ENCODE results near the gene XYLB.
A peak's percentile ranks its signal among the peaks of the same experiment; 100 is the strongest.
"Not testable (repeated sequence)": the region's sequence is repeated elsewhere in the genome, so short reads cannot be mapped to it uniquely, and the experiment has no call there.

The XYLB gene

DNA sequence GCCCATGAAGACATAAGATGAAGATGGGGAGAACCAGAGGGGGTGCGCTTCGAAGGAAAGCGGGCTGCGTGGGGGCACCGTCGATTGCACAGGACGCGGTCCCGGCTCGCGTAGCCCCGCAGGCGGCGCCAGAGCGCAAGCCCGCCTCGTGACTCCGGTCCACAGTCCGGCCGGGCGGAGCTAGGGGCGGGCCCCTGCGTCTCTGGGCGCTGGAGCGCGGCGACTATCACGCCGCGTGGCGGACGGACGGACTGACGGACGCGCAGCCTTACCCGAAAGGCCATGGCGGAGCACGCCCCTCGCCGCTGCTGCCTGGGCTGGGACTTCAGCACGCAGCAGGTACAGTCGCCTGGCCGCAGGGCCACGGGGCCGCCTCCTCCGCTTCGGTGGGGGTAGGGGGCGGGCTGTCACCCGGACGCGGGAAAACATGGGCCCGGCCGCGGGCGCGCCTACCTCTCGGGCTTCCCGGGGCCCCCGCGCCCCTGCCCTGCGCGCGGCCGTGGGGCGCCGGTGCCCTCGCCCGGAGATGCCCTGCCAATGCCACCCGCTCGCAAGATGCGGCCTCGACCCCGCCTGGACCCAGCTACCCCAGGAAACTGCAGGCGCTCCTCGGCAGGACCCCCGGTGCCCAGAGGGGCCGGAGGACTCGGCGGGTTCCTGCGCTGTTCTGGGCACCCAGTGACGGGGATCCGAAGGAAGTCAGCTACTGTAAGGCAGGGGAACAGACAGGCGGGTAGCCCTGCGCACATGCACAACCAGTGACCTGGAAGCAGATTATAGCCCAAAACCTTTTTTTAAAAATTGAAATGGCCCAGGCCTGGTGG lies at the start of gene XYLB:
Gene XYLB (plus strand): TSS at position 199 of the 824 bp plus-strand sequence. CDS start 84 bp downstream, at position 283.
- DNase-seq: peak; percentile 82

DNA sequence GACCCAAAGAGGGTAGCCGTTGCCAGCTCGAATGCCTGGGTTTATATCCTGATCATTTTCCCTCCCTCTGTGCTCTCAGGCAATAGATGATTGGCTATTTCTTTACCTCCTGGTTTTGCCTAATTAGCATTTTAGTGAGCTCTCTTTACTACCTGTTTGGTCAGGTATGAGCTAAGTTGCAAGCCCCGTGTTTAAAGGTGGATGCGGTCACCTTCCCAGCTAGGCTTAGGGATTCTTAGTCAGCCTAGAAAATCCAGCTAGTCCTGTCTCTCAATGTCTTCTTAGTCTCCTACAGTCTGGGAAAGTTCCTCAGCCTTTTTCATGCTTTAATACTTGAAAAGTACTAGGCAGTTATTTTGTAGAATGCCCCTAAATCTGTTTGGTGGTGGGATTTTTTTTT lies 49.5 kb upstream of the XYLB start:
- not testable (repeated sequence) for DNase-seq

DNA sequence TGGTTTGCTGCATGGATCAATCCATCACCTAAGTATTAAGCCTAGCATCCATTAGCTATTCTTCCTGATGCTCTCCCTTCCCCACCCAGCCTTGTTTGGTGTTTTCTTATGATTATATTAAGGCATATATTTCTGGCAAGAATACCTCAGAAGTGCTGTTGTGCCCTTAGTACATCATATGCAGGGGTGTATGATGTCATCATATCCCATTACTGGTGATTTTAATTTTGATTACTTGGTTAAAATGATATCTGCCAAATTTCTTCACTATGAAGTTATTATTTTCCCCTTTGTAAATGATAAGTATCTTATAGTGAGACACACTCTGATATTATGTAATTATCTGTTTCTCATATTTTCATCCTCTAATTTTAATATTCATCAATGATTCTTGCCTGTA lies 49.0 kb upstream of the XYLB start:
- no peak for DNase-seq

DNA sequence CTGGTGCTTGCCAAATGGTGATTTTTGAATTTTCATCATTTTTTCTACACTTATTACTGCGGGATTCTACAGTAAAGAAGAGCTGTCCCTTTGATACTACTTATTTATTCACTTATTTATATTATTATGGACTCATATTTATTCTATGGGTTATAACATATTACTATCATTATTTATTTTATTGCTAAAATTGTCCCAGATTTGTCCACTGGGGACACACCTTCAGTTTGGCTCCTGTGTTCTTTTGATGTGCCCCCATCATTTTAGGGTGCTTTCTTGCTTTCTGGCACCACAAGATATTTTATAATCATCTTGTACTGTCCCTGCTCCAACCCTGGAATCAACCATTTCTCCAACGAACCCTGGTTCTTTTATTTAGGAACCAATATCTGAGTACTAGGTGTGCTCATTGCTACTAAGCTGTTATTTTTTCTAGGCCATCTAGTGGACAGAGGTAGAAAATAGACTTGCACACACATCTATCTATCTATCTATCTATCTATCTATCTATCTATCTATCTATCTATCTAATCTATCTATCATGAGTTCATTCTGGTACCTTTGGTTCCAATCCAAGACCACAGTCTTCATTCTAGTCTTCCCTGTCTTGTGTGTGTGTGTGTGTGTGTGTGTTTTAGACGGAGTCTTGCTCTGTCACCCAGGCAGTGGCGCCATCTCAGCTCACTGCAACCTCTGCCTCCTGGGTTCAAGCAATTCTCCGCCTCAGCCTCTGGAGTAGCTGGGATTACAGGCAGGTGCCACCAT lies 48.5 kb upstream of the XYLB start:
- DNase-seq: no peak

DNA sequence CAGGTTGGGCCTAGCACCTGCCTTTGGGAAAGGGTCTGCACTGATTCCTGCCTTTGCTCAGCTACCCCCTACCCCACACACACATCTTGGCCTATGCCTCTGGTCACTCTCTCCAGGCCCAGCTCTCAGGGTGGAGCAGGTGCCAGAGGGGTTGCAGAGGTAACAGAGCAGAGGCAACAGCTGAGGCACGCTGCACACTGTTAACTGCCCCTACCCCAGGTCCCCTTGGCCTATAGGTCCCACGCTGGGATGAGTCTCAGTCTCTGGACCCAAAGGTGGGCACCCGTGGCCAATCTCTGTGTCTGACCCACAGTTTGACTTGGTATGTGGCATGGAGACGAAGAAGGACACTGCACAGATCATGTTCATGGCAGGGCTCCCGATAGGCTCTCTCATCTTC lies 39.6 kb upstream of the XYLB start:
- no peak for DNase-seq

DNA sequence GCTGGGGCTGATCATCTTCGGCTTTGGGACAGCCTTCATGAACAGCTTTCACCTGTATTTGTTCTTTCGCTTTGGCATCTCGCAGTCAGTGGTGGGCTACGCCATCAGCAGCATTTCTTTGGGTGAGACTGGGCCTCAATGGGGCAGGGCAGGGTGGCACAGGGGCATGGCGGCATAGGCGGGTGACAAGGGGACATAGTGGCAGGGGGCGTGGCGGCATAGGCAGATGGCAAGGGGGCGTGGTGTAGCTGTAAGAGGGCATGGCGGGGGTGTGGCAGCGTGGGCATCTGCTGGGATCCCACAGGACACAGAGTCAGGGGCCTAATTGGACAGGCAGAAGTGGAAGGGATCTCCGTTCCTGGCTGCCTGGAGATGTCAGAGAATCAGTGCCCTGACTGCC lies 39.0 kb upstream of the XYLB start:
- no peak for DNase-seq

DNA sequence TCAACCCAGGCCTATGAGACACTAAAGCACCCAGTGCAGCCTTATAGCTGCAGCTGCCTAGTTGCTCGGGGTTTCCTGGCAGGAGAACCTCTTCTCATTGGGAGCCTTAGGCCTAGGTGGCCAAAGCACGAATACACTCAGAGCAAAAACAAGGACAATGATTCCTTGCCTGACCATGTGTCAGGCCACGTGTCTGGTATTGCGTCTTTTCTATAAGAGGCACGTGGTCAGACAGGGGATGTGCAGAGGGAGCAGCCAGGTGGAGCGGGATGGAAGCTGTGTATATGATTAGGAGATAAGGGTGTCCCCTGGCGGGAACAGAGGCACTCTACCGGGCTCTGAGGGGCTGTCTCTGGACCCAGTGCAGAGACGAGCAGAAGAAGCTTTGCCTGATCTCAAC lies 38.1 kb upstream of the XYLB start:
- no peak for DNase-seq

DNA sequence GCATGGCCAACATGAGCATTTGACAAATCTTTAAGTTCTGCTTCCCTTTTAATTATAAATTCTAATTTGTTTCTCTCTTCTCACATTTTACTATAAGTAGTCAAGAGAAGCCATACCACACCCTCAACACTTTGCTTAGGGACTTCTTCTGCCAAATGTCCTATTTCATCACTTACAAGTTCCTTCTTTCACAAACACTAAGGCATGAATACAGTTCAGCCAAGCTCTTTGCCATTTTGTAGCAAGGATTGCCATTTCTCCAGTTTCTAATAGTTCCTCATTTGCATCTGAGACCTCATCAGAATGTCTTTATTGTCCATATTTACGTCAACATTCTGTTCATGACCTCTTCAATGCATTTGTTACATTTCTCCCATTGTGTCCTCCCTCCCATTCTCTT lies 35.1 kb upstream of the XYLB start:
- DNase-seq: no peak

DNA sequence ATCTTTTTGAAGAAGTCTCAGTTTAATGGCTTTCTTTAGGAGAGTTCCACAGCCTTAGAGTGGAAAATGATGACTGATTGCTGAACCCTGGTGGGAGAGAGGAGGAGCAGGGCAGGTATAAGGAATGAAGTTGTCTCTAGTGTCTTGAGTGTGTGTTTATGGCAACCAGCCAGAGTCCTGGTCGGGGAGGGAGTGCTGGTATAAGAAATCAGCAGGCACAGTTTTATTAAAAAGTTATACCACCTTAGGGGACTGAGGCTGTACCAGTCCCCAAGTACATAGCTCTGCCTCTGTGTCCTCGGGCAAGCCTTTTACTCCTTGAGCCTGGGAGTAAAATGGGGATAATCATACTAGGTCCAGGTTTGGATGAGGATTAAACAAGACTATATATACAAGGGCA lies 34.6 kb upstream of the XYLB start:
- no peak for DNase-seq

DNA sequence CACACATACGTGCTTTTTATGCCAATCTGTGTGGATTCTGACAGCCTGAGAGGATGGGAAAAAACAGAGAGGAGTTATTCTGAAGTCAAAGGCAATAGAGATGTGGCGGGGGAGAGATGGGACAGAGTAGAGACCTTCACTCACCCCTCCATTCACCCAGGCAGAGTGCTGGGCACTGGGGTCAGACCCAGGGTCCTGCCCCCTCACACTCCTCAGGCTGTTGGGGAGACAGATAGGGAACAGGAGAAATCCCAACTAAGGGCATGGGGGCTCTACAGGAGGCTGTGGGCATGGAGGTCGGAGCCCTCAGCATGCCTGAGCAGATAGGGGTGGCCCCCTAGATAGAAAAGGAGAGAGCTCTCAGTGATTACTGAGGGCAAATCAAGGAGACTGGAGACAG lies 34.2 kb upstream of the XYLB start:
- no peak for DNase-seq

DNA sequence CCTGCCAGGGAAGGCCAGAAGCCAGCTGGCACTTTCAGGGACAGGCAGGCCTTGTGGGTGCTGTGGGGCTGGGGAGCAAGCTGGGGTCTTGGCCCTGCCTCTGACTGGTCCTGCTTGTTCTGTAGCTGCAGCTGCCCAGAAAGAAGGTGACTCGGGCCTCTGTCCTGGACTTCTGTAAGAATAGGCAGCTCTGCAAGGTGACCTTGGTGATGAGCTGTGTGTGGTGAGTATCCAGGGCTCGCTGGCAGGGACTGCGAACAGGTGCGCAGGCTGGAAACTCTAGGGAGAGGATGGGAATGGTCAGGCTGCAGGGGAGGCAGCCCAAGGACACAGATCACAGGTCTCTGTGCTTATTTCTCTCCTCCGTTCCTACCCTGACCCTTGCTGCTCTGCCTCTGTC lies 33.3 kb upstream of the XYLB start:
- no peak for DNase-seq

DNA sequence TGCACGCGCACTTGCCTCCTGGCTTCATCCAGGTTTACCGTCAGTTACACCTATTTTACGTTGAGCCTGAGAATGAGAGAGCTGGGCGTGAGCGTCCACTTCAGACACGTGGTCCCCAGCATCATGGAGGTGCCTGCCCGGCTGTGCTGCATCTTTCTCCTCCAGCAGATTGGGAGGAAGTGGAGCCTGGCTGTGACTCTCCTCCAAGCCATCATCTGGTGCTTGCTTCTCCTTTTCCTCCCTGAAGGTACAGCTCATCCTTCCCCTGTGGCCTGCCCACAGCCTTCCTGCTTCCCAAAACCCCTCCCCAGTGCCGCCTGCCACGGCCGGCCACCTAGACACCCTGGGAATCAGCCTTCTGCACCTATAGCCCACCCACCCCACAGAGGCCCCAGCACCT lies 32.9 kb upstream of the XYLB start:
- no peak for DNase-seq

DNA sequence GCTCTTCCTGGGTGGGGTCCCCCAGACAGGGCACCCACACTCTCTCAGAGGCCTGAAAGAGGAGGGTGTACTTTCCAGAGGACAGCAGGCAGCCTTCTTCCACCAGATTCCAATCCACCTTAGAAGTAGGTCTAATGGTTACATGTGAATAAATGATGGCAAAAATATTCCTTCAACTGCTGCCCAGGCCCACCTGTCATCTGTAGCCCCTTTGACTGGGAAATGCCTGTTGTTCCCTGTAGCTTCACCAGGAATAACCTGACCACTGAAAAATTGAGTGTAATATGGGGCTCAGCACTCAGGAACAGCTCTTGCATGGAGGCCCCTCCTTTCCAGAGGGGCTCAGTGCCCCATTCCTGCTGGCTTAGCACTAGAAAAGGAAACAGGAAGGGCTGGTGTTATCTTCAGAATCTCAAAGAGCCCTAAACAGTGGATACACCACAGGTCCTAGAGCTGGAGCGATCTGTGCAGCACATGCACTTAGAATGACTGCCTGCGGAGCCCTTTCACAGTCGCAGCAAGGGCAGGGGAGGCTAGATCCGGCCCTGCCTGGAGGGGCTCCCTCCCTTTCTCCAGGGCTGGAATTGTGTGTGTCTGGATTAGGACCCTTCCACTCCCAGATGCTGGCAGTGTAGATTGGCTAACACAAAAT lies 32.3 kb upstream of the XYLB start:
- no peak for DNase-seq

DNA sequence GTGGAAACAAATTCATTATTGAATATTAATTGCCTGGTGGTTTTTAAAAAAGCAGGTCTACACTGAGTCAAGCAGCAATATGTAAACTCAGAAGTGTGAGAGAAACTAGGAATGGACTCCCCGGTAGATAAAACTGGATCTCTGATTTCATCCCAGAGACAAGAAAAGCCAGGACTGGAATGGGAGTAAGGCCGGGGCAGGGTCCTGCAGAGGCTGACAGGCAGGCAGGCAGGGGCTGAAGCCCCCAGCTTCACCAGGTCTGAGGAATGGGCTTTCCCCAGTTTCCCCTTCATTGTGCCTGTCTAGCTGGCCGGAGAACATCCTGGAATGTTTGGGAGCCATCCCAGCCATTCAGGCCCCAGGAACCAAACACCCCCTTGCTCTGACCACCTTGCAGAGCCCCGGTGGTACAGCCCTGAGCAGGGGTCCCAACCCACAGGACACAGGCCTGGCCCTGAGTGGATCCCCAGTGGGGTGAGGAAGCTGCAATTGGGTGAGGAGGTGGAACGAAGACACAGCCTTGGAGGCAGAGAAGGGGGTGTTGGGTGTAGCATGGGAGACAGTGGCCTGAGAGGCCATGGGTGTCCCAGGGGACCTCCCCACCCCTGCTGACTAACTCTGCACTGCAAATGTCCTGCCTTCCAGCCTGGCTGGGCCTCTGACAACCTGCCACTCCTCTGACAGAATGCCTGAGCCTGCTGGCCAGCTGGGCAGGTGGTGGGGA lies 31.7 kb upstream of the XYLB start:
- no peak for DNase-seq

DNA sequence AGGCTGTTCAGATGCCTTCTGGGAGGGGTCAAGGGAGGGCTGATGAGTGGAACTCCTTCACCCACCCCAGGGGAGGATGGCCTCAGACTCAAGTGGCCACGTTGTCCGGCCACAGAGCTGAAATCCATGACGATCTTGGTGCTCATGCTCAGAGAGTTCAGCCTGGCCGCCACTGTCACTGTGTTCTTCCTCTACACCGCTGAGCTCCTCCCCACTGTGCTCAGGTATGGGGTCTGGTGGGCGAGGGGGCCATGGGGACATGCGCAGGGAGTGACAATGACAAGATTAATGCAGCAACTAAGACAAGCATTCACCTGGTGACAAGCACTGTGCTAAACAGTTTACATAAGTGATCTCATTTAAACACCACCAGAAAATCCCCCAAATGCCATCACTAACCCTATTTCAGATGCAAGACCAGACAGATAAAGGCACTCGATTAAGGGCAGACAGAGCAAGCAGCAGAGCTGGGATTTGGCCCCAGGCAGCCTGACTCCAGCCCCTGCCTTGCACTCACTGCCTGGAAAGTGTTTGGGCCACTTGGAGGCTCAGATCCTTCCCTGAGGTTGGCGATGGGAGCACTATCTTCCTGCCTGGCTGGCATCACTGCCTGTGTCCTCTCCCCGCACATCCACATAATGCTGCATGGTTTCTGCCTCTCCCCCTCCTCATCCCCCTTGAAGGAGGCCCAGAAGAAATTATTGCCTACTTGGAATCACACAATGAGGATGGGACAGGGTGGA lies 30.9 kb upstream of the XYLB start:
- no peak for DNase-seq

DNA sequence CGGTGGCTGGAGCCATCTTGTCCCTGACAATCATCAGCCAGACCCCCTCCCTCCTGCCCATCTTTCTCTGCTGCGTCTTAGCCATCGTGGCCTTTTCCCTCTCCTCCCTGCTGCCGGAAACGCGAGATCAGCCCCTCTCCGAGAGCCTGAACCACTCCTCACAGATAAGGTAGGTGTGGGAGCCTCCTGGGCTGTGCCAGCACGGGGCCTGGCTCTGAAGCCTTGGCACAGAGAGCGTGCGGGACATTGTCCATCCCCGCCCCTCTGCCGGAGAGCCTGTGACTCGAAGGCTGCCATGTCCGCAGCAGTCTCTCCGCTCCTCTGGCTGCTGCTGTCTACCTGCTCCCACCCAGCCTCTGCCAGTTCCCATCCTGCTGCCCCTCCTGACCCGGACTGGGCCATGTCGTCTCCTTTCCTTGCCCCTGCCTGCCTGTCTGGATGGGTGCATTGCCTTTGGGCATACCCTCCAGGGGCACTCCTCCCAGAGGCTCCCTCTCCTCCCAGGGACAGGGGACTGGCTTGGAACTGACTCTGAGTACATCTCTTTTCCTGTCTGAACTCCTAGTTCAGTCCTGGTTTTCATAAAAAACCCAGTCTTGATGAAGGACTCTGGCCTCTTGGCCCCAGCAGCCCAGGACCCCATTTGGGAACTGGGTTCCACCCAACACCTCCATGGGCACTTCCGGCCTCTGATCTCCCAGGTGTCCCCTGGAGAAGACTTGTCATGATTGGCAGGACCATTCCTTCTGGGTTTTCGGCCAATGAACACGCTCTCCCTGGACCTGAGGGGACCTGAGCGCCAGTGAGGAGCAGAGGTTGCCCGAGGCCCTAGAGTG lies 30.0 kb upstream of the XYLB start:
- no peak for DNase-seq

DNA sequence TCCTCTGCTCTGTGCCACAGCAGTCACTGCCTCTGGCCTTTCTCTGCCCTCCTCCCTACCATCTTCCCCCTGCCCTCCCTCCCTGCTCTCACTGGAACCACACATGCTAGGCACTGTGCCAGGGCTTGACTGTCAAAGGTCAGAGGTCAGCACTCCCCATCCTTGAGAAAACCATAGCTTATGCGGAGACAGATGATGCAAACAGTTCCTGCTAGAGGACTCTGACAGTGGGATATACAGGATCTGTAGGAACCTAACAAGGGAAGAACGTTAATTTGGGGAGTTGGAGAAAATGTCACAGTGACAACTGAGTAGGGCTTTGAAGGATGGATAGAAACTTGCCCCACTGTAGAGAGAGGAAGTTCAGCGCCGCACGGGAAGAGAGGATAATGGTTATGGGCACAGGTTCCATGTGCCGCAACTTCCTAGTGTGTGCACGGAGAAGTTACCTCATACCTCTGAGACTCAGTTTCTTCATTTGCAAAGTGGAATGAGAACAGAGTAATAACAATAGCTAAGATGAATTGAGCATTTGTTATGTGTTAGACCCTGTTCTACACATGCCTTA lies 29.3 kb upstream of the XYLB start:
- no peak for DNase-seq

DNA sequence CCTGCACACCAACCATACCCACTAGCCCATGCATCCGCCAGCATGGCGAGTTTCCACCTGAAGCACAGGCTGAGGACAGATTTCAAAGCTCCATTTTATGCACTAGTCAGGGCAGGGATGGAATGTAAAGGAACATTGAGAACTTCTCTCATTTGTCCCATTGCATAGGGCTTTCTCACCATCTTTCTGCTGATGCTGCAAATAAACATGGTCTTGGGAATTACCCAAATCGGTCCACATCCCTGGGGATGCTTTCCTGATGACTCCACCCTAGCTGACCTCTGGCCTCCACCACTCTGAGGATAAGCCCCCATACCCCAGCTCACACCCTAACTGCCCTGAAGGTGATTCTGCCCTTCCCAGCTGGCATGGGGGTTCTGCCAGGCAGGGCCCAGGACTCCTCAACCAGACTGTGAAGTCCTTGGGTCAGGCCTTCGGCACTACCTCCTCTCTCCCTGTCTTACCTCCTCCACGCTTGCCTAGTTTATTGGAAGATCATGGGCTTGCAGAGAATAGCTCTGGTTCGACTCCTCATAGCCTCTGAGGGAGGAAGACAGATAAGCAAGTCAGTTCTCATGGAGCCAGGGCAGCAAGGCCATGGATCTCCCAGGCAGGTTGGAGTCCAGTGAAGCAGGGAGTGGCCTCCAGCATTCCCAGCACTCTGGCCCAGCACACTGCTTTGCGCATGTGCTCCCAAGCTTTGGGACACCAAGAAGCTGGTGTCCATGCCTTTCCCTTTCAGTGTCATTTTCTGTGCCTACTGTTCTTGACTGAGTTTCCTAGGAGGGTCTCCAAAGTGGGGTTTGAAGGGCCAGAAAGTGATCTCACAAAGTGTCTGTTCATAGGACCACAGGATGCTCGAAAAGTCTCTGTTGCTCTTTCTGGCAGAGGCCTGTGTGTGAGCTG lies 27.6 kb upstream of the XYLB start:
- DNase-seq: no peak

DNA sequence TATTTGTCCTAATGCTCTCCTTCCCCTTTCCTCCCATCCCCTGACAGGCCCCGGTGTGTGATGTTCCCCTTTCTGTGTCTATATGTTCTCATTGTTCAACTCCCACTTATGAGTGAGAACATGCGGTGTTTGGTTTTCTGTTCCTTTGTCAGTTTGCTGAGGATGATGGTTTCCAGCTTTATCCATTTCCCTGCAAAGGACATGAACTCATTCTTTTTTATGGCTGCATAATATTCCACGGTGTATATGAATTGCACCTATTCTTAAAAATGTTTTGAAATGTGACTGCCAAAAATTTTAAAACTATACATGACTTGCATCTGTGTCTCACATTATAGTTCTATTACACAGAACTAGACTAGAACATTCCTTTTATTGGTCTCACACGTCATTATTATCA lies 25.9 kb upstream of the XYLB start:
- not testable (repeated sequence) for DNase-seq

DNA sequence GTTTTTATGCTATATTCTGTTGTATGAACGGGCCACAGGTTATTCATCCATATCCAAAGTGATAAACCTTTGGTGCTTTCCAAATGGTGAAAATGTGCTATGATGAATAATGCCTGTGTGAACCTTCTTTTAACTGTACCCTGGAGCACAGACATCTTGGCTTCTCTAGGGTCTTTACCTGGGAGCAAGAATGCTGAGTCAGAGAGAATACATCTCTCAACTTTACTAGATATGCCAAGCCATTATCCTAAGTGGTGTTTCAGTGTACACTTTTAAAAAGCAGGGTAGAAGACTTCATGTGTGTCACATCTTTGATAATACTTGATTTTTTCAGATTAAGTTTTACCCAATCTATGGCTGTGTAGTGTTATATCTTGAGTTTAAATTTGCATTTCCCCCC lies 23.5 kb upstream of the XYLB start:
- no peak for DNase-seq

Data from CD4-positive, alpha-beta T cell treated with Interleukin-17A for 4 hours (primary cell).